Smooth muscle cell of the pulmonary artery (primary cell): ENCODE data around the gene MAP3K10. TPM values are rescaled to one million over a fixed set of nuclear protein-coding genes. Genes with fewer than 3 reads are reported as not detected.

Source experiments
- total RNA-seq: library from RNA; depleted of rRNA; stranded (reverse); fragments of >200 nt; gene quantifications from 2 replicates; pipeline ENCODE4 v1.2.3, GENCODE V29; 2014

MAP3K10 gene
- total RNA-seq, result 8.6 and 11.6 TPM in 2 replicates

GRCh38 chr19:40190891-40191835 lies at the start of gene MAP3K10:
TSS of gene MAP3K10 (plus strand) at chr19:40191426. CDS start at chr19:40192032, 606 bp downstream.

GRCh38 chr19:40217934-40218890 lies 27.0 kb downstream of the MAP3K10 start, which contains the start of gene TTC9B:
TSS of gene TTC9B (minus strand) at chr19:40218384. CDS start at chr19:40218381, 3 bp downstream.

Other genes starting within 250 kb of the MAP3K10 start
- gene PSMC4, start 220.3 kb upstream of the MAP3K10 start, total RNA-seq, result 107 and 131 TPM in 2 replicates
- gene ZNF546, start 194.4 kb upstream of the MAP3K10 start, total RNA-seq, result 6.2 and 8.4 TPM in 2 replicates
- 13.4 and 15.6 TPM in 2 replicates for gene ZNF780B, start 135.2 kb upstream of the MAP3K10 start, total RNA-seq
- gene ZNF780A, start 100.5 kb upstream of the MAP3K10 start, total RNA-seq, result 14.1 and 15.1 TPM in 2 replicates
- gene TTC9B, start 27.0 kb downstream of the MAP3K10 start, total RNA-seq, result not detected in 2 replicates
- gene CCNP, start 35.3 kb downstream of the MAP3K10 start, total RNA-seq, result 0.13 TPM in 2 replicates
- gene AKT2, start 93.9 kb downstream of the MAP3K10 start, total RNA-seq, result 102 and 128 TPM in 2 replicates
- gene C19orf47, start 157.0 kb downstream of the MAP3K10 start, total RNA-seq, result 7.1 and 7.4 TPM in 2 replicates
- gene PLD3, start 157.3 kb downstream of the MAP3K10 start, total RNA-seq, result 410 and 687 TPM in 2 replicates
- 0.13 and 0.17 TPM in 2 replicates for gene HIPK4, start 198.8 kb downstream of the MAP3K10 start, total RNA-seq
- gene PRX, start 222.0 kb downstream of the MAP3K10 start, total RNA-seq, result 1.4 and 1.6 TPM in 2 replicates
- 12.4 and 15.1 TPM in 2 replicates for gene SERTAD1, start 234.6 kb downstream of the MAP3K10 start, total RNA-seq